GM12892 (cell line): ENCODE measurements around the gene TESMIN.

Experiments
- POLR2A ChIP-seq: IDR thresholded peaks from 2 replicates; pipeline ENCODE4 v1.6.1; 2011; ENCODE audit warnings: low read depth, low read length, control low read depth
- POLR2AphosphoS5 ChIP-seq: IDR thresholded peaks from 2 replicates; pipeline ENCODE4 v1.6.1; 2011; ENCODE audit warnings: low read depth, low read length, control low read depth
- TAF1 ChIP-seq: IDR thresholded peaks from 2 replicates; pipeline ENCODE4 v1.6.1; 2011; ENCODE audit warnings: low read depth, mild to moderate bottlenecking, control low read depth, low read length, borderline replicate concordance

GRCh38 chr11:68687986-68688385, 63.3 kb downstream of the TESMIN start:
- TF ChIP-seq POLR2AphosphoS5 (no peak), POLR2A (no peak), TAF1 (no peak)
